Measurements from ENCODE around the gene PRRC2B.

The PRRC2B gene

GRCh38 chr9:131522257-131523085 is 128.6 kb downstream of the PRRC2B start:
- no peak overlapping the region for H3K9ac ChIP-seq (ENCODE audit: low read length)
- no peaks in the 10 kb centered on the region for H3K27me3 ChIP-seq (replicated peaks; ENCODE audit: insufficient read depth, low read length)
- no peaks in the 10 kb centered on the region for H4K20me1 ChIP-seq (ENCODE audit: insufficient read depth, low read length)
- no peaks in the 10 kb centered on the region for H3K9me2 ChIP-seq (replicated peaks; ENCODE audit: insufficient read depth, low read length)
- DNase-seq: no peak
- TF ChIP-seq, protein P1, sequence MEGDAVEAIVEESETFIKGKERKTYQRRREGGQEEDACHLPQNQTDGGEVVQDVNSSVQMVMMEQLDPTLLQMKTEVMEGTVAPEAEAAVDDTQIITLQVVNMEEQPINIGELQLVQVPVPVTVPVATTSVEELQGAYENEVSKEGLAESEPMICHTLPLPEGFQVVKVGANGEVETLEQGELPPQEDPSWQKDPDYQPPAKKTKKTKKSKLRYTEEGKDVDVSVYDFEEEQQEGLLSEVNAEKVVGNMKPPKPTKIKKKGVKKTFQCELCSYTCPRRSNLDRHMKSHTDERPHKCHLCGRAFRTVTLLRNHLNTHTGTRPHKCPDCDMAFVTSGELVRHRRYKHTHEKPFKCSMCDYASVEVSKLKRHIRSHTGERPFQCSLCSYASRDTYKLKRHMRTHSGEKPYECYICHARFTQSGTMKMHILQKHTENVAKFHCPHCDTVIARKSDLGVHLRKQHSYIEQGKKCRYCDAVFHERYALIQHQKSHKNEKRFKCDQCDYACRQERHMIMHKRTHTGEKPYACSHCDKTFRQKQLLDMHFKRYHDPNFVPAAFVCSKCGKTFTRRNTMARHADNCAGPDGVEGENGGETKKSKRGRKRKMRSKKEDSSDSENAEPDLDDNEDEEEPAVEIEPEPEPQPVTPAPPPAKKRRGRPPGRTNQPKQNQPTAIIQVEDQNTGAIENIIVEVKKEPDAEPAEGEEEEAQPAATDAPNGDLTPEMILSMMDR (IDR thresholded peaks at IDR 0.05; ENCODE audit: low read length): no peak
- no peak for TF ChIP-seq EZH2phosphoT487 (IDR thresholded peaks at IDR 0.05; ENCODE audit: low read length)
- TF ChIP-seq EZH2 (optimal IDR thresholded peaks at IDR 0.05; ENCODE audit: low read depth, low read length): no peak
- H3K4me3 ChIP-seq (ENCODE audit: low read length): no peak overlapping the region
- H3K4me1 ChIP-seq (ENCODE audit: low read length): no peaks in the 10 kb centered on the region
- no peak overlapping the region for H2AFZ ChIP-seq (ENCODE audit: low read length)
- H3K79me2 ChIP-seq (ENCODE audit: low read length): no peaks in the 10 kb centered on the region
- H3K36me3 ChIP-seq (replicated peaks; ENCODE audit: insufficient read depth, low read length): peaks cover 7% of the 10 kb centered on the region; the same call in 1 of the 2 replicates
- no peaks in the 10 kb centered on the region for H3F3A ChIP-seq (ENCODE audit: insufficient read depth, low read length)
- H3K4me2 ChIP-seq (ENCODE audit: low read depth, low read length): no peak overlapping the region
- H3K9me3 ChIP-seq (replicated peaks; ENCODE audit: insufficient read depth, low read length): no peaks in the 10 kb centered on the region
- H3K27ac ChIP-seq (ENCODE audit: low read length): no peak overlapping the region

DNA sequence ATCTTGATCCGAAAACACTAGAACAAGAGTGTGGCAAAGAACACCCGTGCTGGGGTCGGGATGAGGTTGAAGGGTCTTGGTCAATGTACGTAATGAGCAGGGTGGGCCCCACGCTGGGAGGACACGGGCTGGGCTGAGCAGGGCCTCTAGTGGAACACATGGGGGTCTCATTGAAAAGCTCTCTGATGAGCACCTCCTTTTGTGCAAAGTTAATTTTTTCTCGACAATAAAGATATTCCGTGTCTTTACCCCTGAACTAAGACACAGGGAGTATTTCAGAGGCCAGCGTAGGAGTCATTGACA is 129.2 kb downstream of the PRRC2B start:
- Histone ChIP-seq H3K79me2 (ENCODE audit: low read length) (no peaks in the 10 kb centered on the region), H3K27ac (ENCODE audit: low read length) (no peak overlapping the region), H3K36me3 (replicated peaks; ENCODE audit: insufficient read depth, low read length) (peaks cover 7% of the 10 kb centered on the region; the same call in 1 of the 2 replicates), H3K9ac (ENCODE audit: low read length) (no peak overlapping the region), H4K20me1 (ENCODE audit: insufficient read depth, low read length) (no peaks in the 10 kb centered on the region), H3K9me3 (replicated peaks; ENCODE audit: insufficient read depth, low read length) (no peaks in the 10 kb centered on the region), H3F3A (ENCODE audit: insufficient read depth, low read length) (no peaks in the 10 kb centered on the region), H3K9me2 (replicated peaks; ENCODE audit: insufficient read depth, low read length) (no peaks in the 10 kb centered on the region), H3K4me3 (ENCODE audit: low read length) (no peak overlapping the region), H3K4me2 (ENCODE audit: low read depth, low read length) (no peak overlapping the region), H2AFZ (ENCODE audit: low read length) (no peak overlapping the region), H3K27me3 (replicated peaks; ENCODE audit: insufficient read depth, low read length) (no peaks in the 10 kb centered on the region), H3K4me1 (ENCODE audit: low read length) (no peaks in the 10 kb centered on the region)
- DNase-seq: no peak
- TF ChIP-seq EZH2 (optimal IDR thresholded peaks at IDR 0.05; ENCODE audit: low read depth, low read length): no peak

DNA sequence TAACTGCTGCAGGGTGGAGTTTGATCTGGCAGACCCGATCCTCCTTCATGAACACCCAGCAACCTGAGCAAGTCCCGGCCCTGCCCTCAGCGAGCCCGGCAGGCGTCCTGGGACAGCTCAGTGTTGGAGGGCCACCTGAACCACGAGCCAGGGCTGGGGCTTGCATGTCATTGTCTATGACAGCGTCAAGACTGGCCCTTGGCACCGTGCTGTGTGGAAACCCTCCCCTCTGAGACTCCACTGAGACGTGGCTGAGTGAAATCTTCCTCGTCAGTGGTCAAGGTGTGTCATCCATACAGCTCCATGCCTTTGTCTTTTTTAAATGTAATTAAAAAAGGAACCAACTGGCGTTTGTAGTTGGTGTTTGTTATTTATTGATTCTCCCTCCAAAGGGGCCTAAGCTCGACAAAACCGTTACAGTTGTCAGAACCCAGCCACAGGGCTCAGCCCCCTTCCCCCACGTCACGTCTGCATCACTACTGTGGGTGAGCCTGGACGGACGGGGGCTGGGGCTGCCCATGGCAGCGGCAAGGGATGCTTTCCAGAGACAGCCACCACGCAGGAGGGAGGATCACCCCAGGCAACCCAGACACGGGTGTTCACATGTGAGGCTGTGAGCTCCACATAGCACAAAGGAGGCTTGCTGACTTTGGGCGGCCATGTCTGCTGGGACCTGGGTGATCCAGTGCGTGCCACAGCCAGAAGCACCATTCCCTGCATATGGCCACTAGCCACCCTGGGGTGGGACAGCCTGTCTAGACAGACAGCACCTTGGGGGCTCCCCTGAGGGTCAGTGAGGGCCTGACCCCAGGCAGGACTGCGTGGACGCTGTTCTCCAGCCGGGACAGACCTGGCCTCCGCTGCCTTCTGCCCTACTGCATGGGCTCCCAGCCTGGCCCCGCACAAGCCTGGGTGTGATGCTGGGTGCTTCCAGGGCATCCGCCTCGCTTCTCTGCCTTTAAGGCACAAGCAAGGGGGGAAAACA is 129.9 kb downstream of the PRRC2B start:
- H3K9me2 ChIP-seq (replicated peaks; ENCODE audit: insufficient read depth, low read length): no peaks in the 10 kb centered on the region
- H3K4me2 ChIP-seq (ENCODE audit: low read depth, low read length): no peak overlapping the region
- DNase-seq: no peak
- no peak overlapping the region for H3K4me3 ChIP-seq (ENCODE audit: low read length)
- no peaks in the 10 kb centered on the region for H3K27me3 ChIP-seq (replicated peaks; ENCODE audit: insufficient read depth, low read length)
- no peaks in the 10 kb centered on the region for H3K4me1 ChIP-seq (ENCODE audit: low read length)
- H3K9me3 ChIP-seq (replicated peaks; ENCODE audit: insufficient read depth, low read length): no peaks in the 10 kb centered on the region
- H3K9ac ChIP-seq (ENCODE audit: low read length): no peak overlapping the region
- peaks cover 2% of the 10 kb centered on the region; the same call in 1 of the 2 replicates for H3K79me2 ChIP-seq (ENCODE audit: low read length)
- TF ChIP-seq EZH2 (optimal IDR thresholded peaks at IDR 0.05; ENCODE audit: low read depth, low read length) (no peak), EZH2phosphoT487 (IDR thresholded peaks at IDR 0.05; ENCODE audit: low read length) (no peak)
- H3K36me3 ChIP-seq (replicated peaks; ENCODE audit: insufficient read depth, low read length): peaks cover 7% of the 10 kb centered on the region; the same call in 1 of the 2 replicates
- H4K20me1 ChIP-seq (ENCODE audit: insufficient read depth, low read length): no peaks in the 10 kb centered on the region
- no peak overlapping the region for H3K27ac ChIP-seq (ENCODE audit: low read length)
- no peak overlapping the region for H2AFZ ChIP-seq (ENCODE audit: low read length)
- H3F3A ChIP-seq (ENCODE audit: insufficient read depth, low read length): no peaks in the 10 kb centered on the region

DNA sequence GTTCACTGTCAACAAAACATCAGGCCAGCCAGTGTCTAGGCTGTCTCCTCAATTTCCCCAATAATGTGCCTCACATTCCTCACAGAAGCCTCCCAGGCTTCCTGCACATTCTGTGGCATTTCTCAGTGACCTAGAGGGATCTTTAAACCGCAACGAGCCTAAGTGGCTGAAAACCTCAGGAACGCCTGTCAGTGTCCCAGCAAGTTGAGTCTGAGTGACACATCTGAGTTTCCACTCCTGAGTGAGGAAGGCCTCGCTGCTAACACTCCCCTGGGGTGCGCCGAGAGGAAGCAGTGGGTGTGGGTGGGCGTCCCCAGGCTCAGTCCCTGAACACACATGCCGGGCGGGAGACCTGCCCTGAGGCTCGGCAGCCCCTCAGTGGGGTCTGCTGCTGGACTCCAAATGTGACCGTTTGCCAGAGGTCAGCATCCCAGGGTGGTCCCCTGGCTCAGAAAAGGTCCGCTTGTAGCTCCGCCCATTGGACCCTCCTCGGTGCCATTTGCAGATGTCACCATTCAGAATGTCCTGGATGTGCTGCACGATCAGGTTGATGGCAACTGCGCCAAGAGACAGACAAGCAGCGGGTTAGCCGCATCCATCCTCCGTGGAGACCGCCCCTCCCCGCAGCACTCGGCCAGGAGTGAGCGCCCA is 130.9 kb downstream of the PRRC2B start:
- H3K9me2 ChIP-seq (replicated peaks; ENCODE audit: insufficient read depth, low read length): no peaks in the 10 kb centered on the region
- TF ChIP-seq EZH2phosphoT487 (IDR thresholded peaks at IDR 0.05; ENCODE audit: low read length) (no peak), EZH2 (optimal IDR thresholded peaks at IDR 0.05; ENCODE audit: low read depth, low read length) (no peak)
- TF ChIP-seq, protein P1 (IDR thresholded peaks at IDR 0.05; ENCODE audit: low read length): no peak
- DNase-seq: no peak
- no peak overlapping the region for H3K4me3 ChIP-seq (ENCODE audit: low read length)
- peaks cover 3% of the 10 kb centered on the region; the same call in 1 of the 2 replicates for H3K36me3 ChIP-seq (replicated peaks; ENCODE audit: insufficient read depth, low read length)
- 0 out of 2 replicates have a peak, but pooled peaks cover 2% of the 10 kb centered on the region for H3K4me1 ChIP-seq (ENCODE audit: low read length)
- H2AFZ ChIP-seq (ENCODE audit: low read length): no peak overlapping the region
- H3K79me2 ChIP-seq (ENCODE audit: low read length): peaks cover 11% of the 10 kb centered on the region
- H4K20me1 ChIP-seq (ENCODE audit: insufficient read depth, low read length): no peaks in the 10 kb centered on the region
- no peak overlapping the region for H3K27ac ChIP-seq (ENCODE audit: low read length)
- no peaks in the 10 kb centered on the region for H3K9me3 ChIP-seq (replicated peaks; ENCODE audit: insufficient read depth, low read length)
- H3K4me2 ChIP-seq (ENCODE audit: low read depth, low read length): no peak overlapping the region
- no peaks in the 10 kb centered on the region for H3K27me3 ChIP-seq (replicated peaks; ENCODE audit: insufficient read depth, low read length)
- no peak overlapping the region for H3K9ac ChIP-seq (ENCODE audit: low read length)
- no peaks in the 10 kb centered on the region for H3F3A ChIP-seq (ENCODE audit: insufficient read depth, low read length)
